ENCODE measurements around the gene TMEM94. TPM values are rescaled to one million over a fixed set of nuclear protein-coding genes. Genes with fewer than 3 reads are reported as not detected.

The TMEM94 gene
- total RNA-seq, 2 experiments from 2014 or later = 81.9 to 84.8 TPM

- ChIA-PET POLR2A (interaction anchor here (2.0 kb wide), 1 partner anchor 12 kb away, joined by 8 read pairs; no protein-coding TSS in a partner anchor), CTCF (interaction anchor here (3.4 kb wide), 1 partner anchor 19 kb away, joined by 26 read pairs; the partner anchor contains the start of gene TSEN54)
- ATAC-seq (no peak), DNase-seq (no peak)
- Mint-ChIP-seq H3K4me1 (ENCODE audit: low read depth) (peaks cover 31% of the 10 kb centered on the region), H3K4me3 (no peak overlapping the region), H3K27me3 (ENCODE audit: low read depth) (no peaks in the 10 kb centered on the region), H3K9me3 (ENCODE audit: insufficient read depth) (no peaks in the 10 kb centered on the region), H3K36me3 (ENCODE audit: low read depth) (peaks cover 2% of the 10 kb centered on the region), H3K27ac (peak overlapping the region; percentile 60)
Measured at GRCh38 chr17:75536366-75536765, 79.9 kb downstream of the TMEM94 start.

- no peak overlapping the region for H3K4me3 Mint-ChIP-seq
- H3K27ac Mint-ChIP-seq = no peak overlapping the region
- H3K36me3 Mint-ChIP-seq (ENCODE audit: low read depth) = no peaks in the 10 kb centered on the region
- ATAC-seq (no peak), DNase-seq (no peak)
- ChIA-PET POLR2A (no interaction called here), CTCF (interaction anchor here (0.8 to 1.1 kb wide), 2 partner anchors 22 to 426 kb away, joined by 3 read pairs; no protein-coding TSS in a partner anchor)
- H3K27me3 Mint-ChIP-seq (ENCODE audit: low read depth) = no peaks in the 10 kb centered on the region
- peaks cover 13% of the 10 kb centered on the region for H3K4me1 Mint-ChIP-seq (ENCODE audit: low read depth)
- H3K9me3 Mint-ChIP-seq (ENCODE audit: insufficient read depth) = no peaks in the 10 kb centered on the region
Measured at GRCh38 chr17:75539967-75540729, 83.7 kb downstream of the TMEM94 start.

GRCh38 chr17:75540923-75541503 is 84.6 kb downstream of the TMEM94 start:
- no peak overlapping the region for H3K4me3 Mint-ChIP-seq
- no peaks in the 10 kb centered on the region for H3K36me3 Mint-ChIP-seq (ENCODE audit: low read depth)
- POLR2A ChIA-PET = no interaction called here
- H3K9me3 Mint-ChIP-seq (ENCODE audit: insufficient read depth) = no peaks in the 10 kb centered on the region
- ATAC-seq = no peak
- CTCF ChIA-PET = no interaction called here
- H3K27ac Mint-ChIP-seq = peak overlapping the region; percentile 27
- peaks cover 4% of the 10 kb centered on the region for H3K4me1 Mint-ChIP-seq (ENCODE audit: low read depth)
- no peak for DNase-seq
- no peaks in the 10 kb centered on the region for H3K27me3 Mint-ChIP-seq (ENCODE audit: low read depth)

- H3K4me1 Mint-ChIP-seq (ENCODE audit: low read depth) = no peaks in the 10 kb centered on the region
- no peak overlapping the region for H3K4me3 Mint-ChIP-seq
- no peaks in the 10 kb centered on the region for H3K9me3 Mint-ChIP-seq (ENCODE audit: insufficient read depth)
- no peak for DNase-seq
- CTCF ChIA-PET = interaction anchor here (2.0 kb wide), 1 partner anchor 26 kb away, joined by 7 read pairs; the partner anchor contains the start of gene TSEN54
- POLR2A ChIA-PET = no interaction called here
- H3K27ac Mint-ChIP-seq = no peak overlapping the region
- ATAC-seq = no peak
- no peaks in the 10 kb centered on the region for H3K36me3 Mint-ChIP-seq (ENCODE audit: low read depth)
- H3K27me3 Mint-ChIP-seq (ENCODE audit: low read depth) = no peaks in the 10 kb centered on the region
Measured at GRCh38 chr17:75542229-75542628, 85.8 kb downstream of the TMEM94 start.

- DNase-seq = no peak
- no peaks in the 10 kb centered on the region for H3K9me3 Mint-ChIP-seq (ENCODE audit: insufficient read depth)
- H3K4me3 Mint-ChIP-seq = no peak overlapping the region
- ChIA-PET POLR2A (no interaction called here), CTCF (interaction anchor here (2.0 kb wide), 1 partner anchor 26 kb away, joined by 7 read pairs; the partner anchor contains the start of gene TSEN54)
- H3K27me3 Mint-ChIP-seq (ENCODE audit: low read depth) = no peaks in the 10 kb centered on the region
- H3K4me1 Mint-ChIP-seq (ENCODE audit: low read depth) = no peaks in the 10 kb centered on the region
- H3K27ac Mint-ChIP-seq = no peak overlapping the region
- no peak for ATAC-seq
- no peaks in the 10 kb centered on the region for H3K36me3 Mint-ChIP-seq (ENCODE audit: low read depth)
Measured at GRCh38 chr17:75542728-75543336, 86.4 kb downstream of the TMEM94 start.

- H3K9me3 Mint-ChIP-seq (ENCODE audit: insufficient read depth) = no peaks in the 10 kb centered on the region
- H3K4me1 Mint-ChIP-seq (ENCODE audit: low read depth) = no peaks in the 10 kb centered on the region
- H3K27me3 Mint-ChIP-seq (ENCODE audit: low read depth) = no peaks in the 10 kb centered on the region
- POLR2A ChIA-PET = no interaction called here
- CTCF ChIA-PET = interaction anchor here (1.4 to 2.0 kb wide), 2 partner anchors 9 to 28 kb away, joined by 3 to 7 read pairs; partner anchors contain the start of gene TSEN54
- ATAC-seq = no peak
- DNase-seq = no peak
- H3K36me3 Mint-ChIP-seq (ENCODE audit: low read depth) = no peaks in the 10 kb centered on the region
- H3K4me3 Mint-ChIP-seq = no peak overlapping the region
- no peak overlapping the region for H3K27ac Mint-ChIP-seq
Measured at GRCh38 chr17:75544250-75544649, 87.8 kb downstream of the TMEM94 start.

- ChIA-PET POLR2A (no interaction called here), CTCF (no interaction called here)
- Mint-ChIP-seq H3K27me3 (ENCODE audit: low read depth) (no peaks in the 10 kb centered on the region), H3K4me1 (ENCODE audit: low read depth) (no peaks in the 10 kb centered on the region), H3K9me3 (ENCODE audit: insufficient read depth) (no peaks in the 10 kb centered on the region), H3K36me3 (ENCODE audit: low read depth) (no peaks in the 10 kb centered on the region), H3K27ac (no peak overlapping the region), H3K4me3 (no peak overlapping the region)
- ATAC-seq (no peak), DNase-seq (no peak)
Measured at GRCh38 chr17:75546181-75546580, 89.7 kb downstream of the TMEM94 start.

- Mint-ChIP-seq H3K36me3 (ENCODE audit: low read depth) (no peaks in the 10 kb centered on the region), H3K27ac (no peak overlapping the region), H3K4me1 (ENCODE audit: low read depth) (no peaks in the 10 kb centered on the region), H3K27me3 (ENCODE audit: low read depth) (no peaks in the 10 kb centered on the region), H3K4me3 (no peak overlapping the region), H3K9me3 (ENCODE audit: insufficient read depth) (no peaks in the 10 kb centered on the region)
- ATAC-seq (no peak), DNase-seq (no peak)
- CTCF ChIA-PET = no interaction called here
- POLR2A ChIA-PET = no interaction called here
Measured at GRCh38 chr17:75547091-75547490, 90.7 kb downstream of the TMEM94 start.

- DNase-seq = no peak
- H3K4me1 Mint-ChIP-seq (ENCODE audit: low read depth) = no peaks in the 10 kb centered on the region
- no peak overlapping the region for H3K4me3 Mint-ChIP-seq
- no peaks in the 10 kb centered on the region for H3K27me3 Mint-ChIP-seq (ENCODE audit: low read depth)
- no peak for ATAC-seq
- no peaks in the 10 kb centered on the region for H3K36me3 Mint-ChIP-seq (ENCODE audit: low read depth)
- ChIA-PET POLR2A (no interaction called here), CTCF (no interaction called here)
- no peak overlapping the region for H3K27ac Mint-ChIP-seq
- H3K9me3 Mint-ChIP-seq (ENCODE audit: insufficient read depth) = no peaks in the 10 kb centered on the region
Measured at GRCh38 chr17:75548813-75549212, 92.4 kb downstream of the TMEM94 start.

Small RNAs within 50 kb of the gene (microRNA-seq; reads per million reads assigned to microRNA genes)
- not detected for gene MIR6785

Other genes starting within 250 kb of the TMEM94 start
- gene GGA3, start 195.0 kb upstream of the TMEM94 start, total RNA-seq = 10 to 100 TPM; 65.7 to 75.4 TPM
- gene MRPS7, start 194.8 kb upstream of the TMEM94 start, total RNA-seq = 10 to 100 TPM; 62.1 to 66.1 TPM
- gene MIF4GD, start 185.4 kb upstream of the TMEM94 start, total RNA-seq = 10 to 100 TPM; 52.1 to 56.3 TPM
- 10 to 100 TPM; 41.1 to 43.6 TPM for gene SLC25A19, start 167.2 kb upstream of the TMEM94 start, total RNA-seq
- 100 to 1,000 TPM; 166 to 178 TPM for gene GRB2, start 51.0 kb upstream of the TMEM94 start, total RNA-seq
- gene CASKIN2, start 58.9 kb downstream of the TMEM94 start, total RNA-seq = under 1 TPM; 0.68 to 0.97 TPM
- 10 to 100 TPM; 76.6 to 77.8 TPM for gene TSEN54, start 59.9 kb downstream of the TMEM94 start, total RNA-seq
- 10 to 100 TPM; 19.3 to 19.8 TPM for gene LLGL2, start 69.1 kb downstream of the TMEM94 start, total RNA-seq
- 10 to 100 TPM; 26.9 to 27.8 TPM for gene MYO15B, start 131.2 kb downstream of the TMEM94 start, total RNA-seq
- under 1 TPM in 1 of 2 experiments, not detected in 1; 0.31 TPM for gene SMIM5, start 176.8 kb downstream of the TMEM94 start, total RNA-seq
- gene RECQL5, start 210.5 kb downstream of the TMEM94 start, total RNA-seq = 10 to 100 TPM; 37.6 to 43.9 TPM
- gene SAP30BP, start 210.7 kb downstream of the TMEM94 start, total RNA-seq = 10 to 100 TPM; 88.7 to 93.7 TPM